ENCODE results near the gene HAUS7. TPM values are rescaled to one million over a fixed set of nuclear protein-coding genes. Genes with fewer than 3 reads are reported as not detected.

HAUS7 gene
- total RNA-seq, 2 donors from 2014 or later, result 18.1 to 35.7 TPM

- H3K27me3 ChIP-seq (replicated peaks; ENCODE audit: insufficient read depth), result no peaks in the 10 kb centered on the region
- no peaks in the 10 kb centered on the region for H3K9me3 ChIP-seq
- intact Hi-C loops (cut with DNase I), result loop anchor here (10.0 kb wide), 2 partner anchors 470 to 540 kb away; no protein-coding TSS in a partner anchor
- no peaks in the 10 kb centered on the region for H3K36me3 ChIP-seq
- DNase-seq (ENCODE audit: low spot score), result no peak
- TF ChIP-seq POLR2AphosphoS5 (IDR thresholded peaks at IDR 0.05) (no peak), CTCF (IDR thresholded peaks at IDR 0.05) (no peak), POLR2A (IDR thresholded peaks at IDR 0.05) (no peak)
- H3K27ac ChIP-seq, result no peak overlapping the region
- WGBS, result 70% methylated on average over 2 of the region's 26 CpGs
- no peak overlapping the region for H3K4me3 ChIP-seq
- H3K4me1 ChIP-seq (replicated peaks), result no peaks in the 10 kb centered on the region
Measured at GRCh38 chrX:153504445-153505016, 34.2 kb upstream of the HAUS7 start.

- DNase-seq (ENCODE audit: low spot score), result no peak
- no peaks in the 10 kb centered on the region for H3K4me1 ChIP-seq (replicated peaks)
- H3K36me3 ChIP-seq, result no peaks in the 10 kb centered on the region
- no peak overlapping the region for H3K4me3 ChIP-seq
- H3K27ac ChIP-seq, result no peak overlapping the region
- intact Hi-C loops (cut with DNase I), result loop anchor here (10.0 kb wide), 2 partner anchors 468 to 538 kb away; no protein-coding TSS in a partner anchor
- H3K27me3 ChIP-seq (replicated peaks; ENCODE audit: insufficient read depth), result no peaks in the 10 kb centered on the region
- TF ChIP-seq POLR2AphosphoS5 (IDR thresholded peaks at IDR 0.05), result no peak
- no peak for TF ChIP-seq POLR2A (IDR thresholded peaks at IDR 0.05)
- TF ChIP-seq CTCF (IDR thresholded peaks at IDR 0.05), result no peak
- WGBS, result 95% methylated on average over 6 of the region's 14 CpGs
- no peaks in the 10 kb centered on the region for H3K9me3 ChIP-seq
Measured at GRCh38 chrX:153502796-153503195, 32.4 kb upstream of the HAUS7 start.

- TF ChIP-seq CTCF (IDR thresholded peaks at IDR 0.05), result no peak
- TF ChIP-seq POLR2AphosphoS5 (IDR thresholded peaks at IDR 0.05), result no peak
- no peak for TF ChIP-seq POLR2A (IDR thresholded peaks at IDR 0.05)
- H3K36me3 ChIP-seq, result no peaks in the 10 kb centered on the region
- H3K9me3 ChIP-seq, result no peaks in the 10 kb centered on the region
- DNase-seq (ENCODE audit: low spot score), result no peak
- no peaks in the 10 kb centered on the region for H3K27me3 ChIP-seq (replicated peaks; ENCODE audit: insufficient read depth)
- H3K4me3 ChIP-seq, result no peak overlapping the region
- 69% methylated on average over 9 of the region's 10 CpGs for WGBS
- no peak overlapping the region for H3K27ac ChIP-seq
- intact Hi-C loops (cut with DNase I), result loop anchor here (10.0 kb wide), 2 partner anchors 467 to 537 kb away; no protein-coding TSS in a partner anchor
- H3K4me1 ChIP-seq (replicated peaks), result no peaks in the 10 kb centered on the region
Measured at GRCh38 chrX:153502131-153502530, 31.8 kb upstream of the HAUS7 start.

GRCh38 chrX:153501530-153501929, 31.2 kb upstream of the HAUS7 start:
- Histone ChIP-seq H3K27ac (no peak overlapping the region), H3K9me3 (no peaks in the 10 kb centered on the region), H3K4me3 (no peak overlapping the region), H3K27me3 (replicated peaks; ENCODE audit: insufficient read depth) (no peaks in the 10 kb centered on the region), H3K36me3 (no peaks in the 10 kb centered on the region), H3K4me1 (replicated peaks) (no peaks in the 10 kb centered on the region)
- TF ChIP-seq POLR2AphosphoS5 (IDR thresholded peaks at IDR 0.05) (no peak), CTCF (IDR thresholded peaks at IDR 0.05) (no peak), POLR2A (IDR thresholded peaks at IDR 0.05) (no peak)
- intact Hi-C loops (cut with DNase I), result loop anchor here (10.0 kb wide), 2 partner anchors 467 to 537 kb away; no protein-coding TSS in a partner anchor
- DNase-seq (ENCODE audit: low spot score), result no peak
- 68% methylated on average over 4 of the region's 8 CpGs for WGBS

- Histone ChIP-seq H3K36me3 (no peaks in the 10 kb centered on the region), H3K27ac (no peak overlapping the region), H3K4me1 (replicated peaks) (no peaks in the 10 kb centered on the region), H3K27me3 (replicated peaks; ENCODE audit: insufficient read depth) (no peaks in the 10 kb centered on the region), H3K4me3 (no peak overlapping the region), H3K9me3 (no peaks in the 10 kb centered on the region)
- no peak for TF ChIP-seq POLR2AphosphoS5 (IDR thresholded peaks at IDR 0.05)
- no peak for TF ChIP-seq CTCF (IDR thresholded peaks at IDR 0.05)
- no peak for TF ChIP-seq POLR2A (IDR thresholded peaks at IDR 0.05)
- intact Hi-C loops (cut with DNase I), result loop anchor here (10.0 kb wide), 2 partner anchors 466 to 536 kb away; no protein-coding TSS in a partner anchor
- DNase-seq (ENCODE audit: low spot score), result no peak
- WGBS, result 88% methylated on average over 9 of the region's 9 CpGs
Measured at GRCh38 chrX:153500676-153501280, 30.4 kb upstream of the HAUS7 start.
